Stimulated activated CD4-positive, alpha-beta T cell treated with anti-CD3 and anti-CD28 coated beads, Interleukin-15, amount 100 ng/mL, for 1 hour (primary cell): ENCODE data around the gene PRRG2.

Experiments used
- DNase-seq, 2 donors: peaks; one replicate each; pipeline ENCODE4 v3.0.0-alpha.2; 2020; ENCODE audit warnings: low read depth in 1 of 2, low spot score in 1 of 2

Gene PRRG2

GRCh38 chr19:49587227-49587626, 6.1 kb downstream of the PRRG2 start:
- DNase-seq, result no peak

GRCh38 chr19:49588365-49589122, 7.4 kb downstream of the PRRG2 start:
- no peak for DNase-seq

- DNase-seq, result no peak
Measured at GRCh38 chr19:49589502-49589905, 8.4 kb downstream of the PRRG2 start.

- DNase-seq, result peak; percentile 81 to 90
Measured at GRCh38 chr19:49590071-49590970, 9.2 kb downstream of the PRRG2 start.

- peak; percentile 53 to 59 for DNase-seq
Measured at GRCh38 chr19:49590971-49591730, 10.0 kb downstream of the PRRG2 start, which contains the start of gene PRR12. Gene PRR12 (plus strand): TSS chr19:49591182. CDS start chr19:49591655, 473 bp downstream.

- DNase-seq, result no peak
Measured at GRCh38 chr19:49591731-49592485, 10.8 kb downstream of the PRRG2 start.

GRCh38 chr19:49592486-49593232, 11.5 kb downstream of the PRRG2 start:
- no peak for DNase-seq

GRCh38 chr19:49593233-49594113, 12.4 kb downstream of the PRRG2 start:
- DNase-seq, result peak; percentile 83 to 89

- no peak for DNase-seq
Measured at GRCh38 chr19:49594157-49594992, 13.3 kb downstream of the PRRG2 start.

- DNase-seq, result no peak
Measured at GRCh38 chr19:49594993-49595818, 14.1 kb downstream of the PRRG2 start.

GRCh38 chr19:49595819-49596404, 14.8 kb downstream of the PRRG2 start:
- no peak for DNase-seq

- DNase-seq, result no peak
Measured at GRCh38 chr19:49596407-49596806, 15.3 kb downstream of the PRRG2 start.

GRCh38 chr19:49596954-49597702, 16.0 kb downstream of the PRRG2 start:
- no peak for DNase-seq

GRCh38 chr19:49597703-49597974, 16.5 kb downstream of the PRRG2 start:
- DNase-seq, result no peak

GRCh38 chr19:49599378-49600295, 18.5 kb downstream of the PRRG2 start:
- DNase-seq, result no peak
